GM12878 (cell line): ENCODE measurements around the gene TXNDC12. TPM values are rescaled to one million over a fixed set of nuclear protein-coding genes. Genes with fewer than 3 reads are reported as not detected.

Source experiments
- ATAC-seq: fragments of 200-7000 bp; cut with Tn5 transposase; 3 replicates; pipeline ENCODE4 v1.9.1; 2020; ENCODE audit warnings: mild to moderate bottlenecking, moderate library complexity
- BruUV-seq: library from RNA; stranded (reverse); fragments of 400-500 nt; replicated peaks from 2 replicates; lab custom pipeline; 2021; lab: Mats Ljungman, UMichigan
- CTCF ChIA-PET: fragments of 300-600 bp; sonication (Branson Sonifier 250); formaldehyde crosslinking; extraction: SDS; loops from one replicate; lab custom pipeline; 2021; ENCODE audit warnings: inconsistent platforms; lab: Yijun Ruan, JAX
- POLR2A ChIA-PET: fragments of 350-600 bp; formaldehyde crosslinking; extraction: SDS; loops from one replicate; lab custom pipeline; 2021; ENCODE audit warnings: inconsistent platforms; lab: Charles Lee
- RAD21 ChIA-PET: fragments of 300-600 bp; sonication (Branson Sonifier 250); formaldehyde crosslinking; loops from one replicate; lab custom pipeline; 2023; ENCODE audit warnings: antibody characterized with exemption; ENCODE audit not compliant: unreplicated experiment; lab: Charles Lee
- SMC1A ChIA-PET: fragments of 300-600 bp; sonication (Branson Sonifier 250); formaldehyde crosslinking; loops from one replicate; lab custom pipeline; 2023; ENCODE audit not compliant: unreplicated experiment, uncharacterized antibody; lab: Charles Lee
- DNase-seq: peaks from one replicate; pipeline ENCODE4 v3.0.0-alpha.2; 2011; ENCODE audit warnings: low read depth, low spot score
- FAIRE-seq: peaks from 3 replicates; lab custom pipeline; 2011; peaks lifted over from hg19 to GRCh38; lab: Jason Lieb, UNC
- H2AFZ ChIP-seq: 2 replicates; pipeline ENCODE4 v1.6.0; 2011; ENCODE audit warnings: low read depth, low read length, control low read depth; ENCODE audit not compliant: control insufficient read depth
- H3K27ac ChIP-seq: 2 replicates; pipeline ENCODE4 v1.5.1; 2011; ENCODE audit warnings: control low read depth; ENCODE audit not compliant: control insufficient read depth, insufficient read depth
- H3K27me3 ChIP-seq, 2 experiments: replicated peaks in 1 of 2; 2 replicates each; pipeline versions ENCODE4 v1.6.0 to v1.6.1; 2011; ENCODE audit warnings: low read length in 1 of 2; ENCODE audit not compliant: control insufficient read depth in 2 of 2, insufficient read depth in 2 of 2
- H3K36me3 ChIP-seq, 2 experiments: 2 replicates each; pipeline ENCODE4 v1.5.1; 2011; ENCODE audit warnings: low read length in 1 of 2; ENCODE audit not compliant: control insufficient read depth in 2 of 2, insufficient read depth in 2 of 2
- H3K4me1 ChIP-seq: 2 replicates; pipeline ENCODE4 v1.6.1; 2011; ENCODE audit warnings: mild to moderate bottlenecking, low read length, moderate library complexity, mixed read lengths; ENCODE audit not compliant: control insufficient read depth, insufficient read depth
- H3K4me2 ChIP-seq: 2 replicates; pipeline ENCODE4 v1.6.0; 2011; ENCODE audit warnings: control low read depth; ENCODE audit not compliant: control insufficient read depth, insufficient read depth
- H3K4me3 ChIP-seq: fragments of 200-600 bp; sonication (generic); 2 replicates; pipeline ENCODE4 v1.5.1; 2016
- H3K79me2 ChIP-seq: 2 replicates; pipeline ENCODE4 v1.6.0; 2011; ENCODE audit warnings: low read length; ENCODE audit not compliant: control insufficient read depth, insufficient read depth
- H3K9ac ChIP-seq: 2 replicates; pipeline ENCODE4 v1.8.0; 2011; ENCODE audit warnings: low read length, control low read depth, mixed read lengths; ENCODE audit not compliant: control insufficient read depth, insufficient read depth
- H3K9me3 ChIP-seq: replicated peaks from 3 replicates; pipeline ENCODE4 v1.5.1; 2011; ENCODE audit warnings: mild to moderate bottlenecking, low read length; ENCODE audit not compliant: control insufficient read depth, insufficient read depth
- H4K20me1 ChIP-seq: 2 replicates; pipeline ENCODE4 v1.6.0; 2011; ENCODE audit not compliant: control insufficient read depth, insufficient read depth
- ASH2L ChIP-seq: fragments of 300-600, 200-600 bp; sonication (generic); IDR thresholded peaks from 2 replicates; pipeline ENCODE4 v1.6.1; 2017; ENCODE audit warnings: low read depth, mild to moderate bottlenecking, borderline replicate concordance
- BACH1 ChIP-seq: fragments of 450-650 bp; IDR thresholded peaks from 2 replicates; pipeline ENCODE4 v1.6.1; 2017; ENCODE audit warnings: mild to moderate bottlenecking, borderline replicate concordance
- BMI1 ChIP-seq: fragments of 450-650 bp; IDR thresholded peaks from 2 replicates; pipeline ENCODE4 v1.6.1; 2016; ENCODE audit warnings: mild to moderate bottlenecking, moderate library complexity, borderline replicate concordance
- FOXK2 ChIP-seq: fragments of 450-650 bp; IDR thresholded peaks from 2 replicates; pipeline ENCODE4 v1.6.1; 2017; ENCODE audit warnings: mild to moderate bottlenecking, moderate library complexity
- FOXM1 ChIP-seq: IDR thresholded peaks from 2 replicates; pipeline ENCODE4 v1.6.1; 2012; ENCODE audit warnings: low read depth, mild to moderate bottlenecking, inconsistent platforms, low read length, moderate library complexity
- SKIL ChIP-seq: fragments of 450-650 bp; IDR thresholded peaks from 2 replicates; pipeline ENCODE4 v1.6.1; 2017; ENCODE audit warnings: mild to moderate bottlenecking, low read depth, inconsistent platforms; ENCODE audit not compliant: poor library complexity, severe bottlenecking
- WGBS: methylation state at CpG from one replicate; pipeline ENCODE4 v1.1.6; 2016; ENCODE audit warnings: low lambda C conversion rate; ENCODE audit not compliant: insufficient replicate concordance, insufficient coverage; ENCODE audit errors: missing lambda C conversion rate; 5-methylcytosine and 5-hydroxymethylcytosine counted together
- in situ Hi-C: fragments of 300-500 bp; cut with MboI; formaldehyde crosslinking; loops from 9 replicates; pipeline ENCODE4 v1.14.3; 2018; ENCODE audit warnings: mixed read lengths
- intact Hi-C: fragments of 100-400 bp; cut with micrococcal nuclease; formaldehyde crosslinking; loops from one replicate; pipeline ENCODE4 v1.14.2; 2022; ENCODE audit not compliant: unreplicated experiment
- polyA plus RNA-seq, 11 experiments: library from polyadenylated mRNA; depleted of rRNA in 4 of 11; unstranded in 6 of 11; stranded (reverse) in 5 of 11; fragments of >200 nt; fragmentation: Nextera tagmentation in 4 of 11; fragmentation: Illumina TruSeq in 1 of 11; extraction: Ambion mirVana in 4 of 11; extraction: Trizol in 1 of 11; gene quantifications; 1 replicate in 1 of 11; 2 replicates in 10 of 11; pipeline versions ENCODE4 v1.2.1 to v1.2.3, GENCODE V29; 2011 to 2016; ENCODE audit warnings: inconsistent platforms in 2 of 11, missing spikeins in 2 of 11, low read depth in 1 of 11
- total RNA-seq, 4 experiments: library from RNA; depleted of rRNA in 3 of 4; stranded (reverse); fragments of >200 nt in 3 of 4; fragmentation: Illumina TruSeq in 1 of 4; extraction: Trizol in 1 of 4; gene quantifications; 2 replicates each; pipeline versions ENCODE4 v1.2.1 to v1.2.3, GENCODE V29; 2013 to 2021

TXNDC12 gene
- total and polyA plus RNA-seq, 10 of the 15 experiments (the other 5 are each of a cell fraction or from before 2014, with no cell fraction given): 6.7 to 41.7 (median 17.7) TPM

GRCh38 chr1:52070704-52071103 is 15.7 kb upstream of the TXNDC12 start (continued):
- no peak for TF ChIP-seq FOXM1
- no peak for TF ChIP-seq BMI1
- TF ChIP-seq, all 136 proteins: peak for 0

- FAIRE-seq: no peak
- ChIA-PET RAD21 (no interaction called here), POLR2A (interaction anchor here (2.5 kb wide), 1 partner anchor 7 kb away, joined by 14 read pairs; the partner anchor contains the start of genes BTF3L4 and TXNDC12)
- no peak overlapping the region for H3K9ac ChIP-seq
- no peak overlapping the region for H3K4me3 ChIP-seq
- intact Hi-C loops: no loop called here
- H3K79me2 ChIP-seq: peaks cover 22% of the 10 kb centered on the region
- peaks cover 0 to 14% of the 10 kb centered on the region in 2 experiments; a peak in 2 of 4 replicates for H3K36me3 ChIP-seq
- H3K27me3 ChIP-seq: no peaks in the 10 kb centered on the region
- H4K20me1 ChIP-seq: no peaks in the 10 kb centered on the region
- TF ChIP-seq SKIL (no peak), BACH1 (no peak), FOXK2 (no peak), ASH2L (no peak)
- TF ChIP-seq, all 136 proteins: peak for 0
- ATAC-seq (no peak), DNase-seq (no peak)
- no peak overlapping the region for H3K4me2 ChIP-seq
- ChIA-PET SMC1A (interaction anchor here (1.2 kb wide), 2 partner anchors 8 to 16 kb away, joined by 3 read pairs; no protein-coding TSS in a partner anchor), CTCF (no interaction called here)
- no peak overlapping the region for H2AFZ ChIP-seq
- H3K9me3 ChIP-seq: no peaks in the 10 kb centered on the region
- 93% methylated on average over 2 of the region's 2 CpGs for WGBS
- H3K4me1 ChIP-seq: no peaks in the 10 kb centered on the region
- in situ Hi-C loops: no loop called here
- no TSS peak for BruUV-seq
- no peak overlapping the region for H3K27ac ChIP-seq
Measured at GRCh38 chr1:52063192-52063591, 8.2 kb upstream of the TXNDC12 start.
